Stimulated activated CD8-positive, alpha-beta memory T cell treated with anti-CD3 and anti-CD28 coated beads, Interleukin-15, amount 100 ng/mL, for 1 hour (primary cell): Measurements from ENCODE around the gene MAP2K7.
"Not testable (repeated sequence)": the region's sequence is repeated elsewhere in the genome, so short reads cannot be mapped to it uniquely, and the experiment has no call there.

Source experiments
- DNase-seq: peaks from one replicate; pipeline ENCODE4 v3.0.0-alpha.2; 2020; ENCODE audit warnings: low read depth

Gene MAP2K7

DNA sequence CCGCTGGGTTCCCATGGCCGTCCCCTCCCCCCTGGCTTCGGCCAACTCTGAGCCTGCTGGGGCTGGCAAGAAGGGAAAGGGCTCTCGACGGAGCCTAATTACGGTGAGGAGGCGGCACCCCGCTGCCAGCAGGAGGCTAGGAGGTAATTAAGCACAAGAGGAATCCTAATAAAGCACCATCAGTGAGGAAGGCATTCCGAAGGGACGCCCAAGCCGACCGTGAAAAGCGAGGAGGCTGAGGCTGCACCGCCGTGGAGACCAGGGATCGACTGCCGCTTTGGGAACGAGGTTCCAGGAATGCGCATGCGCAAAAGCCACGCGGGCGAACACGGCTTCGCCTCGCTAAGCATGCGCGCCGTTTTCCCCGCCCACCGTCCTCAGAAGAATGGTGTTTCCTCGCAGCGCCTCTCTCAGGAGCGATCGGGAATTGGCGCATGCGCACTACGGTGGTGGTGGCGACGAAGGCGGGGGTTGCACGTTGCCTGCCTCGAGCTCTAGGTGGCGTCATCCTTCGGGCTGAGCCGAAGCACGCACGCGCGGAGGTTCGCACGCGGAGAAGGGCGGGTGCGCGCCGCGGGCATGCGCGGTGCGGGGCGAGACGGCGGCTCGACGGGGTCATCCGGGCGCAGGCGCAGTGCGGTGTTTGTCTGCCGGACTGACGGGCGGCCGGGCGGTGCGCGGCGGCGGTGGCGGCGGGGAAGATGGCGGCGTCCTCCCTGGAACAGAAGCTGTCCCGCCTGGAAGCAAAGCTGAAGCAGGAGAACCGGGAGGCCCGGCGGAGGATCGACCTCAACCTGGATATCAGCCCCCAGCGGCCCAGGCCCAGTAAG, at the start of gene MAP2K7:
MAP2K7 (plus strand) TSS at position 634 of the 830 bp plus-strand sequence; CDS start at position 702, 68 bp downstream.
- peak; percentile 100 for DNase-seq

DNA sequence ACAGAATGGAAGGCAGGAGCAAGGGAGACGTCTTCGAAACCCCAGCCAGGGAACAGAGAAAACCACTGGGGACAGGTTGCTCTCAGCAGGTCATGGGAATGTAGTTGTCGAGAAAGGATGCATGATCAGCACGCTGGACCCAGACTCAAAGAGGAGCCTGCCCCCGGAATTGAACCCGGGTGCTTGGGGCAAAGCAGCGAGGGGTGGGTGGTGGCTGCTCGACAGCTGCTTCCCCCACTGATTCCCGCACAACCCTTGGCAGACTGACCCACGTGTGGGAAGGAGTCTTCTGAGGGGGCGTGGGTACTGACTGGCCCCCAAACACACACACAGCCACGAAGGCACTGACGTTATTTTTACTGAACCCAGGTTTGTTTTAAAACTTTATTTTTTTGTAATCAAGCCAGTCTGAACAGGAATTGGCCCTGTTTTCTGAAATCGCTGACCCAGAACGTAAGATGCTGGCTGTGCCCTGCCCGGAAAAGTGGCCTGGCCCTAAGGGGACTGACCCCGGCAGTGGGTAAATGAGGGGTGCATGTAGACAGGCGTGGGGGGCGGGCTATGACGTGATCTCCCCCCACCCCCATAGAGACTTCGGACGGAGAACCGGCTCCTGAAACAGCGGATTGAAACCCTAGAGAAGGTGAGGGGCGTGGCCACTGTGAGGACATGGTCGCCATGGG, 48.1 kb upstream of the MAP2K7 start:
- no peak for DNase-seq

- DNase-seq = no peak
These were observed 47.5 kb upstream of the MAP2K7 start for GRCh38 chr19:7856109-7856591.

DNA sequence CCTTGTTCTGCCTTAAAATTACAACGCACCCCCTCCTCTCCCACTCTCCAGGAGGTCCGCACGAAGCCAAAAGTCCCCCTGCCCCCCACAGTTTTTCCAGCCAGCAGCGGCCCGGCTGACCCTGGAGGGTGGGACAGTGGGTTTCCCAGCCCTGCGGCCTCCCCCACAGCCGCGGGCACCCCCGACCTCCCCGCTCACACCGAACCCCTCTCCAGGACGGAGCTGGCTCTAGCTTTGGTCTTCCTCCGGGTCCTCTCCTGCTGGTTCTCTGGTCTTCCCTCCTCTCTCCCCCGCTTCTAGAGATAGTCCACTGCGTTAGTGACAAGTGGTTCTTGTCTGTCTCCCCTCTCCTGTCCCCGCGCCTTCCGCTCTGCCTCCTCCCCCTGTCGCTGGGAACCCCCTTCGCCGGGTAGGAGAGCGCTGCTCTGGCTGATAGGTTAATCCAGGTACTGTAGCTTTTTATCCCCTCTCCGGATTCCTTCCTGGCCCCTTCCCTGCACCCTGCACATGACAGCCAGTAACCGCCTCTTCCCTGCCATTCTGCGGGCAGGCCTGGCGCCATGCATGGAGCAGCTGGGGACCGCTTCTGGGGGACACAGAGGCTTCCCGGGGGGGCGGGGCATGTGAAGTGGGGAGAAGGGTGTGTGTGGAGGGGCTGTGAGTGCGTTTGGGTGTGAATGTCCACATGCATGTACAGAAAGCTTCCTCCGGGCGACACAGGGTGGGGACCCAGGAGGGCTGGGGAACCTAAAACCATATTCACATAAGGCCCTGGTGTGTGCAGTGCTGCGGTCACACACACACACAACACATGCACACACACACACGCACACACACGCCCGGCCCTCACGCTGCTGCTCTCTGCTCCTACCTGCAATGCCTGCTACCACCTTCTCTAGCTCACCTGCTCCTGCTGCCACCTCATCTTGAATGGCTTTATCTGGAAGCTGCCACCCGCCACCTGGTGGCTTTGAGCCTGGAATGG, 46.7 kb upstream of the MAP2K7 start:
- DNase-seq = no peak

GRCh38 chr19:7857727-7858108, 46.0 kb upstream of the MAP2K7 start:
- DNase-seq = no peak

DNA sequence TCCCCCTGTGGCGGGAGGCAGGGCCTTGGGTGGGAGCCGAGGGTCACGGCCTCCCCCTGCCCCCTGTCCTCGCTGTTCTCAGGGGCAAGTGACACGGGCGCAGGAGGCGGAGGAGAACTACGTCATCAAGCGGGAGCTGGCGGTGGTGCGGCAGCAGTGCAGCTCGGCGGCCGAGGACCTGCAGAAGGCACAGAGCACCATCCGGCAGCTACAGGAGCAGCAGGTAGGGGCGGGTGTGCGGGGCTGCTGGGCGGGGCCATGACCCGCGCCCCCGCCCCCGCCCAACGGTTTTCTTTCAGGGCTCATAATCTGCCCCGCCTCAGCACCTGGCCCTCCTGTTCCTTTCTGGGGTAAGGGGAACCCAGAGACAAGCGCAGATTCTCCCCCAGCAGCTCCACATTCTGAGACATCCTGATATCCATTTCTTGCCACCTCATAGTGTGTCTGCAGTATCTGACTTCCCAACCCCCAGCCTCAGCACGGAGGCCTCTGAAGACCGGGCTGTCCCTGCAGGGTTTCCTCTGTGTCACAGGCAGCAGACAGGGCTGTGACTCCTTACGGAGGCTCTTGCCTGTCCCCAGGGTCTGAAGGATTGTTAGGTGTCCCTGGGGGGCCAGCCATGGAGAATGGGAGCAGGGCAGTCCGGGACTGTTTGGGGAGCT, 45.4 kb upstream of the MAP2K7 start:
- DNase-seq = no peak

- DNase-seq = not testable (repeated sequence)
These were observed 44.6 kb upstream of the MAP2K7 start for GRCh38 chr19:7859087-7859486.

DNA sequence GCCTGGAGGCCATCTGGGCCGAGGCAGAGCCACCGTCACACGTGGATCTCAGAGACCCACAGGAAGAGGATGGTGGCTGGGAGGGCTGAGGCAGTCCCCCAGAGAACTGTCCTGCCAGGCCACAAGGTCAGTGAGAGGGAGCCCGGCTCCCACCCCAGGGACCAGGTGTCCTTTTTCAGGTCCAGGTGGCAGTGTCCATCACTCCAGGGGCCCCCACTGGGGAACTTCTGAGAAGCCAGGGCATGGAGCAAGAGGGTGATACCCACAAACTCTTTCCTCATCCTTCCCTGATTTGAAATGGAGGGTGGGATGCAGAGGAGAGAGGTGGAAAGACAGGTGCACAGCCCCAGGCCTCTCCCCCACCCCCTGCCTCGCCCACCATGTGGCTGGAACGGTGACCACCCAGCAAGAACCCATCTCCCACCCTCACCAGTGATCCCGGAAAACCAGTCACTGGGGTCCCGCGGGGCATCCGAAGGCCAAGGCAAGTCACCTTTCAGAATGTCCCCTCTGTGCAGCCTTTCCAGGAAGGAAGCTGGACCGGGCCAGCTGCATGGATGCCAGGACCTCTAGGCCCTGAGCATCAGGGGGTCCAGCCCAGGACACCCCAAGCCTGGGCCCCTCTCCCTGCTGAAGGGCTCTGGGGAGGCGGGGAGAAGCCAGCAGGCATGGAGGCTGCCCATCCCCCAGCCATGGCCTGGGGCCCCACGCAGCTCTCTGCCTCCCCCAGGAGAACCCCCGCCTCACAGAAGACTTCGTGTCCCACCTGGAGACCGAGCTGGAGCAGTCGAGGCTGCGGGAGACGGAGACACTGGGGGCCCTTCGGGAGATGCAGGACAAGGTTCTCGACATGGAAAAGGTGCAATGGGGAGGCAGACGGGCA, 43.6 kb upstream of the MAP2K7 start:
- DNase-seq = no peak

GRCh38 chr19:7860714-7861618, 42.7 kb upstream of the MAP2K7 start:
- DNase-seq = no peak

- no peak for DNase-seq
These were observed 41.9 kb upstream of the MAP2K7 start for GRCh38 chr19:7861619-7862412.

- DNase-seq = peak; percentile 27
These were observed 41.2 kb upstream of the MAP2K7 start for GRCh38 chr19:7862413-7862951.

GRCh38 chr19:7863157-7863970, 40.3 kb upstream of the MAP2K7 start:
- DNase-seq = no peak

GRCh38 chr19:7863971-7864689, 39.5 kb upstream of the MAP2K7 start:
- DNase-seq = no peak

- DNase-seq = no peak
These were observed 39.0 kb upstream of the MAP2K7 start for GRCh38 chr19:7864690-7865074.

DNA sequence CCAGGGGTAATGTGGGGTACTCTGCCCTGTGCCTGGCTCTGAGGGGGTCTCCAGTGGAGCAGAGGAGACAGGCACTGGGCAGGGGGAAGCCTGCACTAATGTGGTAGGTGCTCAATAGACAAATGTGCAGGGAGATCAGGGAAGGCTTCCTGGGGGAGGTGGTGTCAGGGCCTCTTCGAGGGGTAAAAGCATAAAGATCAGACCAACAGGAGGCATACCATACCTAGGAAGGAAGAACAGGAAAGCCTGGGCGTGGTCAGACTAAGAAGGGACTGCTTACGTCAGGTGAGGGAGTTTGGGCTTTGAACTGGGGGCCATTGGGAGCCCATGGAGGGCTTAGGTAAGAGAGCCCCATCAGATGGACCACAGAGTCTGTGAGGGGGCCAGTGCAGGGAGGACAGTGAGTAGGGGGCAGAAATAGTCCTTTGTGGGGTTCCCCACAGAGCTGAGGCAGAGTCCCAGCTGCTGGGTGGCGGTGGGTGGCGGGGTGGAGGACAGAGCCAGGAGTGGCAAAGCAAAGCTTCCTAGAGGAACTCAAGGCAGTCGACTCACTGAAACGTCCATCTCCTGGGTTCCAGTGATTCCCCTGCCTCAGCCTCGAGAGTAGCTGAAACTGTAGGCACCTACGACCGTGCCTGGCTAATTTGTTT, 38.3 kb upstream of the MAP2K7 start:
- no peak for DNase-seq

DNA sequence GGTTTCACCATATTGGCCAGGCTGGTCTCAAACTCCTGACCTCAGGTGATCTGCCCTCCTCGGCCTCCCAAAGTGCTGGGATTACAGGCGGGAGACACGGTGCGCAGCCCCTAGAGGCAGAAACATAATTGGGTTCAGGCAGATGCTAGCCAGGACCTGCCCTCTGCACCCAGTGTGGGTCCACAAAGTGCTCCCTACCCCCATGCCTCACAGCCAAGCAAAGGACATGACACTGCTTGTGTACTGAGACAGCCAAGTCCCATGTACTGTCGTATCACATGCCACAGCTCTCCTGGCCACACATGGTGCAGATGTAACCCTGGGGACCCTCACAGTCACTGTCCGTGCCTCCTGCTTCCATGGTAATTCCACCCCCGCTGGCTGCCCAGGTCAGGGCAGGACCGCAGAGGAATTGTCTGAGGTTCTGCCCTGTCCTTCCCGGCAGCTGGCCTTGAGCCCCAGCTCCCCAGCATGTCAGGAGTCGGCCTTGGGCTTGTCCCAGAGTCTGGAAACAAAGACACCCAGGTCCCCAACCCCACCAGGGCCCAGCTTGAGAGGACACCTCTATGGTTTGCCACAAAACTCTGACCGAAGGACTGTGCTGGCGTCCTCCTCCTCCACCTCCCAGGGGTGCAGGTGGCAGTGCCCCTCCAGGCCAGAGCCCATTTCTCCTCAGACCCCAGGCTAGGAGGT, 37.1 kb upstream of the MAP2K7 start:
- no peak for DNase-seq
